T-helper 1 cell (primary cell): ENCODE data around the gene NT5DC4.

Experiments
- DNase-seq, 5 donors: peaks; one replicate each; pipeline ENCODE4 v3.0.0-alpha.2; 2012 to 2020

NT5DC4 gene

GRCh38 chr2:112757265-112757664 lies 36.4 kb downstream of the NT5DC4 start:
- peak in 1 of 5 donors; percentile 39 for DNase-seq

- DNase-seq = no peak
Observed at GRCh38 chr2:112758711-112759110, 37.9 kb downstream of the NT5DC4 start.

GRCh38 chr2:112760149-112760548 lies 39.3 kb downstream of the NT5DC4 start:
- DNase-seq = no peak

- DNase-seq = no peak
Observed at GRCh38 chr2:112762276-112762675, 41.5 kb downstream of the NT5DC4 start.

GRCh38 chr2:112764071-112765044 lies 43.5 kb downstream of the NT5DC4 start, which contains the start of gene CKAP2L:
Gene CKAP2L (minus strand): TSS chr2:112764609. CDS start chr2:112764598, 11 bp downstream.
- DNase-seq = peak; percentile 88 to 98 (median 93)

- no peak for DNase-seq
Observed at GRCh38 chr2:112765251-112765650, 44.4 kb downstream of the NT5DC4 start.

- DNase-seq = no peak
Observed at GRCh38 chr2:112767693-112768330, 47.0 kb downstream of the NT5DC4 start.

GRCh38 chr2:112768432-112768831 lies 47.6 kb downstream of the NT5DC4 start:
- DNase-seq = no peak

GRCh38 chr2:112772322-112772721 lies 51.5 kb downstream of the NT5DC4 start:
- no peak for DNase-seq

GRCh38 chr2:112772911-112773475 lies 52.2 kb downstream of the NT5DC4 start:
- DNase-seq = no peak

GRCh38 chr2:112773556-112773955 lies 52.7 kb downstream of the NT5DC4 start:
- no peak for DNase-seq

GRCh38 chr2:112774536-112775285 lies 53.9 kb downstream of the NT5DC4 start:
- DNase-seq = no peak

GRCh38 chr2:112776113-112776512 lies 55.3 kb downstream of the NT5DC4 start:
- no peak for DNase-seq

- DNase-seq = no peak
Observed at GRCh38 chr2:112777036-112777435, 56.2 kb downstream of the NT5DC4 start.

GRCh38 chr2:112779598-112779997 lies 58.8 kb downstream of the NT5DC4 start:
- DNase-seq = no peak

- no peak for DNase-seq
Observed at GRCh38 chr2:112782234-112782799, 61.5 kb downstream of the NT5DC4 start.

- DNase-seq = no peak
Observed at GRCh38 chr2:112783187-112783714, 62.4 kb downstream of the NT5DC4 start.

GRCh38 chr2:112784199-112785189 lies 63.7 kb downstream of the NT5DC4 start, which contains the start of gene IL1A:
Gene IL1A (minus strand): TSS chr2:112784493. CDS start chr2:112783770, 723 bp downstream.
- peak in 1 of 5 donors; percentile 31 for DNase-seq

- no peak for DNase-seq
Observed at GRCh38 chr2:112787294-112787693, 66.5 kb downstream of the NT5DC4 start.

- DNase-seq = no peak
Observed at GRCh38 chr2:112787729-112788393, 67.0 kb downstream of the NT5DC4 start.
